Retina (tissue), 1 donor: Measurements from ENCODE around the gene LRIF1.
"Not testable (repeated sequence)": the region's sequence is repeated elsewhere in the genome, so short reads cannot be mapped to it uniquely, and the experiment has no call there.

Experiments used
- DNase-seq: peaks from one replicate; pipeline ENCODE4 v3.0.0-alpha.2; 2016

The LRIF1 gene

GRCh38 chr1:110948038-110948810 lies 15.5 kb downstream of the LRIF1 start:
- no peak for DNase-seq

- no peak for DNase-seq
Observed at GRCh38 chr1:110945626-110946025, 18.1 kb downstream of the LRIF1 start.

DNA sequence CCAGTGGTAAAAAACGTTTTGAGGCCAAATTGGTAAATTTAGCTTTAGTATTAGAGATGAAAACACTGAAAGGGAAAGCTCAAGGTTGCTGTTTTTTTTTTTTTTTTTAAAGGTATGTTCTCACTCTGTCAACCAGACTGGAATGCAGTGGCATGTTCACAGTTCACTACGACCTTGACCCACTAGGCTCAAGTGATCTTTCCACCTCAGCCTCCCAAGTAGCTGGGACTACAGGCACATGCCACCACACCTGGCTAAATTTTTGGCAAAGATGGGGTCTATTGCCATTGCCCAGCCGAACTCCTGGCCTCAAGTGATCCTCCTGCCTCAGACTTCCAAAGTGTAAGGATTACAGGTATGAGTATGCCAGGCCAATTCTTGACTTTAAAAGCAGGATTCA lies 18.9 kb downstream of the LRIF1 start:
- DNase-seq = no peak

GRCh38 chr1:110936567-110936966 lies 27.2 kb downstream of the LRIF1 start:
- no peak for DNase-seq

DNA sequence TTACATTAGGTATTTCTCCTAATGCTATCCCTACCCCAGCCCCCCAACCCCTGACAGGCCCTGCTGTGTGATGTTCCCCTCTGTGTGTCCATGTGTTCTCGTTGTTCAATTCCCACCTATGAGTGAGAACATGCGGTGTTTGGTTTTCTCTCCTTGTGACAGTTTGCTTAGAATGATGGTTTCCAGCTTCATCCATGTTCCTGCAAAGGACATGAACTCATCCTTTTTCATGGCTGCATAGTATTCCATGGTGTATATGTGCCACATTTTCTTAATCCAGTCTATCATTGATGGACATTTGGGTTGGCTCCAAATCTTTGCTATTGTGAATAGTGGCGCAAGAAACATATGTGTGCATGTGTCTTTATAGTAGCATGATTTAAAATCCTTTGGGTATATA lies 32.6 kb downstream of the LRIF1 start:
- not testable (repeated sequence) for DNase-seq

DNA sequence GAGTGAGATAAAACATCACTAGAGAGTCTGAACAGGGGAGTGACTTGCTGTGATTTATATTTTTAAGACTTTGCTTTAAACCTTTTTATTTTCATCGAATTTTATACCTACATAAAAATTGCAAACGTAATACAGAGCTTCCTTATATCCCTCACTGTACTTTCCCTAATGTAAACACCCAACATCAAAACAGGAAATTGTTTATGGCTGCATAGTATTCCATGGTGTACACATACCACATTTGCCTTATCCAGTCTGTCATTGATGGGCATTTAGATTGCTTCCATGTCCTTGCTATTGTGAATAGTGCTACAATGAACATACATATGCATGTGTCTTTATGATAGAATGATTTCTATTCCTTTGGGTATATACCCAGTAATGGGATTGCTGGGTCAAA lies 34.8 kb downstream of the LRIF1 start:
- no peak for DNase-seq

- DNase-seq = no peak
Observed at GRCh38 chr1:110928191-110928590, 35.5 kb downstream of the LRIF1 start.

GRCh38 chr1:110927484-110928075 lies 36.1 kb downstream of the LRIF1 start:
- DNase-seq = no peak

- no peak for DNase-seq
Observed at GRCh38 chr1:110921953-110922352, 41.8 kb downstream of the LRIF1 start.

DNA sequence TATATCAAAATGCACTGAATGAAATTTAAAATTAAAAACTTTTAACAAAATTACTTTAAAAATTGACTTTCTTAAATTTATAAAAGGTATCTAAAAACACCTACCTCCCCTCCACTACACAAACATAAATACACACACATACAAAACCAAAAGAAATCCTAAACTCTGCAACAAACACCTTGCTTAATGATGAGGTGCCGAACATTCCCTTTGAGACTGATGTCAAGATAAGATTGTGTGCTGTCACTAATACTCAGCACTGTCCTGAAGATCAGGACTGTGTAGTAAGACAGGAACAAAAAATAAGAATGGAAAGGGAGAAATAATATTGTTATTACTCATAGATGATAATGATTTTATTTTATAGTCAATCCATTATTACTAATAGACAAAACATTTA lies 45.7 kb downstream of the LRIF1 start:
- DNase-seq = no peak

GRCh38 chr1:110916669-110917306 lies 46.9 kb downstream of the LRIF1 start:
- DNase-seq = no peak

DNA sequence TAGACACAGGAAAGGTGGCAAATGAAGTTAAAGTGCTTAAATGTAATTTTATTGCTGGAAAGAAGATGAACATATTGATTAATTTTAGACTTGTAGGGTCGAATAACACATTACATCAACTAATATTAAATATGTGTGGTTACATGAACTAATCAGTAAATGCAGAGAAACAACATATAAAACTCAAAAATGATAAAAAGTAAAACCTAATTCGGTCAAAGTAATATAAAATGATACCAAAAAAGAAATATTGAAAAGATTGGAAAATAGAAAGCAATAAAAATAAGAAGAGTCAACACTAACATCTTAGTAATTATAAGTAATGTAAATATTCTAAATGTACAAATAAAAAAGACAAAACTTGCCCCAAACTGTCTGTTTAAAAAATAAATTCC lies 47.5 kb downstream of the LRIF1 start:
- no peak for DNase-seq

- DNase-seq = no peak
Observed at GRCh38 chr1:110915804-110916203, 47.9 kb downstream of the LRIF1 start.

GRCh38 chr1:110914676-110915075 lies 49.0 kb downstream of the LRIF1 start:
- no peak for DNase-seq

DNA sequence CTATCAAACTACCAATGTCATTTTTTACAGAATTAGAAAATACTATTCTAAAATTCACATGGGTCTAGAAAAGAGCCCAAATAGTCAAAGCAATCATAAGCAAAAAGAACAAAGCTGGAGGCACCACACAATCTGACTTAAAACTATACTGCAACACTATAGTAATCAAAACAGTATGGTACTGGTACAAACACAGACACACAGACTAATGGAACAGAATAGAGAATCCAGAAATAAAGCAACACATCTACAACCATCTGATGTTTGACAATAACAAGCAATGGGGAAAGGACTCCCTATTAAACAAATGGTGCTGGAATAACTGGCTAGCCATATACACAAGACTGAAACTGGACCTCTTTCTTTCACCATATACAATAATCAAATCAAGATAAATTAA lies 50.9 kb downstream of the LRIF1 start:
- no peak for DNase-seq

GRCh38 chr1:110903853-110904500 lies 59.7 kb downstream of the LRIF1 start:
- no peak for DNase-seq

DNA sequence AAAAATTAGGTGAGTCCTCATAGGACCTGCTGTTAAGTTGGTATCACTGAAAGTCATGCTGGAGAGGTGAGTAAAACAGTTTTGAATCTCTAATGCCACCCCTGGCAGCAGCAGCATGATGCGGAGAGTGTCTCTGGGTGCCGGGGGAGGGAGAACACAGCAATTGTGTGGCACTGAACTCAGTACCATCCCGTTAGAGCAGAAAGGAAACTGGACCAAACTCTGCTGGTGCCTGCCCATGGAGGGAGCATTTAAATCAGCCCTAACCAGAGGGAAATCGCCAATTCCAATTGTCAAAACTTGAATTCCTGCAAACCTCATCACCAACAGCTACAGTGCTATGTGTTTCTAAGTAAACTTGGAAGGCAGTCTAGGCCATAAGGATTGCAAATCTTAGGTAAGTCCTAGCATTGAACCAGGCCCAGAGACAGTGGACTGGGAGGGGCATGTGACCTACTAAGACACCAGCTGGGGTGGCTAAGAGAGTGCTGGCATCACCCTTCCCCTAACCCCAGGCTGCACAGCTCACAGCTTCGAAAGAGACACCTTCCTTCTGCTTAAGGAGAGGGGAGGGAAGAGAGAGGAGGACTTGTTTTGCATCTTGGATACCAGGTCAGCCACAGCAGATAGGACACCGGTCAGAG lies 60.8 kb downstream of the LRIF1 start:
- DNase-seq = no peak

- no peak for DNase-seq
Observed at GRCh38 chr1:110899458-110899843, 64.3 kb downstream of the LRIF1 start.

GRCh38 chr1:110898734-110899457 lies 64.8 kb downstream of the LRIF1 start:
- DNase-seq = no peak

DNA sequence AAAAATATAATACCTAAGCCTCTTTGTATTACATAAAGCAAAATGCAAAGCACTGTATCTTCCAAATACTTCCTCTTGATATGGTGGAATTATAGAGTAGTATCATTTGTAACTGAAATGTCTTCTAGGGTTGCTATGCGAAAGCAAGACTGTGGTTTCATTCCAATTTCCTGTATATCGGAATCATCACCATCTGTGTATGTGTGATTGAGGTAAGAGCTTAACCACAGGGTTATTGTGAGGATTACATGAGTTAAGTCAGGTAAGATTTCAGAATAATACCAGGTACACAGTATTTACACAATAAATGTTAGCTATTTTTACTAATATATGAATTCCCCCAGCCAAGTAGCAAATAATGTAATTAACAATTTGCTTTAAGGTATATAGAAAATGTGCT lies 66.0 kb downstream of the LRIF1 start:
- DNase-seq = no peak
